Left lobe of liver (tissue), 2 donors: Measurements from ENCODE around the gene RARRES2. TPM values are rescaled to one million over a fixed set of nuclear protein-coding genes. Genes with fewer than 3 reads are reported as not detected.

Experiments used
- ATAC-seq: fragments of 200-7000 bp; cut with Tn5 transposase; one replicate; pipeline ENCODE4 v1.9.1; 2020; ENCODE audit warnings: mild to moderate bottlenecking, moderate library complexity
- DNase-seq: peaks from one replicate; pipeline ENCODE4 v3.0.0-alpha.2; 2020; ENCODE audit warnings: low spot score
- total RNA-seq: library from RNA; stranded (reverse); gene quantifications from one replicate; pipeline ENCODE4 v1.2.1, GENCODE V29; 2021
- donor health status: DM: no; HTN: no; CAD: no; lungs with moderate emphysema.
- donor health status: DM: no; HTN: yes; CAD: no.

The RARRES2 gene
- total RNA-seq, 1 donor from 2014 or later = 852 TPM

GRCh38 chr7:150363370-150363769, 21.9 kb upstream of the RARRES2 start:
- DNase-seq (no peak), ATAC-seq (no peak)

GRCh38 chr7:150361807-150362621, 20.6 kb upstream of the RARRES2 start:
- no peak for DNase-seq
- ATAC-seq = no peak

GRCh38 chr7:150361402-150361801, 20.0 kb upstream of the RARRES2 start:
- ATAC-seq (no peak), DNase-seq (no peak)

- DNase-seq (no peak), ATAC-seq (no peak)
These were observed 19.1 kb upstream of the RARRES2 start for GRCh38 chr7:150360363-150361058.

- DNase-seq = no peak
- ATAC-seq = no peak
These were observed 18.4 kb upstream of the RARRES2 start for GRCh38 chr7:150359622-150360362.

- DNase-seq (no peak), ATAC-seq (no peak)
These were observed 17.7 kb upstream of the RARRES2 start for GRCh38 chr7:150358988-150359621.

GRCh38 chr7:150358433-150358832, 17.0 kb upstream of the RARRES2 start:
- ATAC-seq = no peak
- no peak for DNase-seq

- ATAC-seq (no peak), DNase-seq (no peak)
These were observed 16.5 kb upstream of the RARRES2 start for GRCh38 chr7:150357771-150358427.

- no peak for DNase-seq
- no peak for ATAC-seq
These were observed 15.8 kb upstream of the RARRES2 start for GRCh38 chr7:150357270-150357669.

- DNase-seq (no peak), ATAC-seq (peak; percentile 43)
These were observed 15.0 kb upstream of the RARRES2 start for GRCh38 chr7:150356265-150356897.

GRCh38 chr7:150355666-150356059, 14.2 kb upstream of the RARRES2 start:
- ATAC-seq (peak; percentile 4), DNase-seq (no peak)

GRCh38 chr7:150351587-150352194, 10.3 kb upstream of the RARRES2 start:
- ATAC-seq (no peak), DNase-seq (no peak)

- ATAC-seq = no peak
- no peak for DNase-seq
These were observed 5.5 kb upstream of the RARRES2 start for GRCh38 chr7:150346922-150347321.

GRCh38 chr7:150345012-150345411, 3.6 kb upstream of the RARRES2 start:
- DNase-seq = no peak
- ATAC-seq = no peak

GRCh38 chr7:150344299-150344698, 2.9 kb upstream of the RARRES2 start:
- ATAC-seq = no peak

GRCh38 chr7:150343225-150343624, 1.8 kb upstream of the RARRES2 start:
- ATAC-seq = peak; percentile 20
- no peak for DNase-seq

More at GRCh38 chr7:150344299-150344698, 2.9 kb upstream of the RARRES2 start:
- DNase-seq = no peak

- ATAC-seq = no peak
- DNase-seq = no peak
These were observed 636 bp upstream of the RARRES2 start for GRCh38 chr7:150342121-150342408.

- no peak for DNase-seq
- no peak for ATAC-seq
These were observed 560 bp downstream of the RARRES2 start for GRCh38 chr7:150340875-150341262.

GRCh38 chr7:150340024-150340749, 1.2 kb downstream of the RARRES2 start:
- ATAC-seq (peak; percentile 50), DNase-seq (peak; percentile 85)
